GM12878 (cell line): ENCODE data around the gene JUN. TPM values are rescaled to one million over a fixed set of nuclear protein-coding genes. Genes with fewer than 3 reads are reported as not detected.
A peak's percentile ranks its signal among the peaks of the same experiment; 100 is the strongest.

Experiments used
- BRCA1 ChIP-seq: IDR thresholded peaks from 2 replicates; pipeline ENCODE4 v1.6.1; 2011; ENCODE audit warnings: low read depth, low read length, improper control_type of control experiment
- CBX3 ChIP-seq: fragments of 200-600 bp; sonication (generic); IDR thresholded peaks from 2 replicates; pipeline ENCODE4 v1.6.1; 2016; ENCODE audit warnings: low read depth, borderline replicate concordance
- CHD4 ChIP-seq: fragments of 200-600 bp; sonication (generic); IDR thresholded peaks from 2 replicates; pipeline ENCODE4 v1.6.1; 2016; ENCODE audit warnings: mild to moderate bottlenecking
- NFYB ChIP-seq: IDR thresholded peaks from 2 replicates; pipeline ENCODE4 v1.6.1; 2011; ENCODE audit warnings: low read depth, mild to moderate bottlenecking, low read length, improper control_type of control experiment, moderate library complexity; ENCODE audit not compliant: insufficient read depth
- POLR2AphosphoS5 ChIP-seq: IDR thresholded peaks from 2 replicates; pipeline ENCODE4 v1.6.1; 2011; ENCODE audit warnings: mild to moderate bottlenecking, low read length, inconsistent platforms
- POU2F2 ChIP-seq: IDR thresholded peaks from 3 replicates; pipeline ENCODE4 v1.6.1; 2011; ENCODE audit warnings: low read depth, mild to moderate bottlenecking, low read length, borderline replicate concordance
- RAD21 ChIP-seq: IDR thresholded peaks from 2 replicates; pipeline ENCODE4 v1.6.1; 2011; ENCODE audit warnings: mild to moderate bottlenecking, low read depth, low read length, moderate library complexity; ENCODE audit not compliant: insufficient read depth
- RAD51 ChIP-seq: fragments of 450-650 bp; IDR thresholded peaks from 2 replicates; pipeline ENCODE4 v1.6.1; 2016; ENCODE audit warnings: moderate library complexity, mild to moderate bottlenecking, inconsistent platforms
- RB1 ChIP-seq: fragments of 450-650 bp; formaldehyde crosslinking; IDR thresholded peaks from 2 replicates; pipeline ENCODE4 v1.6.1; 2017; ENCODE audit warnings: mild to moderate bottlenecking, borderline replicate concordance
- RELA ChIP-seq: fragments of 450-650 bp; IDR thresholded peaks from 2 replicates; pipeline ENCODE4 v1.8.0; 2014; ENCODE audit warnings: borderline replicate concordance; ENCODE audit not compliant: partially characterized antibody
- SMC3 ChIP-seq: IDR thresholded peaks from 2 replicates; pipeline ENCODE4 v1.6.1; 2011; ENCODE audit warnings: low read length, improper control_type of control experiment, borderline replicate concordance
- SREBF1 ChIP-seq: IDR thresholded peaks from 2 replicates; pipeline ENCODE4 v1.6.1; 2012; ENCODE audit warnings: mild to moderate bottlenecking, low read length
- SRF ChIP-seq, 2 experiments: IDR thresholded peaks; 2 replicates each; pipeline ENCODE4 v1.6.1; 2011; ENCODE audit warnings: low read depth in 2 of 2, low read length in 2 of 2, mild to moderate bottlenecking in 1 of 2, moderate library complexity in 1 of 2
- STAT3 ChIP-seq: IDR thresholded peaks from 2 replicates; pipeline ENCODE4 v1.6.1; 2011; ENCODE audit warnings: low read depth, low read length, improper control_type of control experiment
- SUPT20H ChIP-seq: IDR thresholded peaks from 2 replicates; pipeline ENCODE4 v1.6.1; 2011; ENCODE audit warnings: low read depth, mild to moderate bottlenecking, low read length, moderate library complexity, borderline replicate concordance; ENCODE audit not compliant: control insufficient read depth
- YBX1 ChIP-seq: fragments of 450-650 bp; IDR thresholded peaks from 2 replicates; pipeline ENCODE4 v1.6.1; 2016; ENCODE audit warnings: antibody characterized with exemption
- ZNF24 ChIP-seq: fragments of 450-650 bp; IDR thresholded peaks from 2 replicates; pipeline ENCODE4 v1.6.1; 2017; ENCODE audit warnings: antibody characterized with exemption, mild to moderate bottlenecking
- ZNF274 ChIP-seq: IDR thresholded peaks from one replicate; pipeline ENCODE4 v1.8.0; 2011; ENCODE audit not compliant: insufficient read length, insufficient read depth
- polyA plus RNA-seq, 11 experiments: library from polyadenylated mRNA; depleted of rRNA in 4 of 11; unstranded in 6 of 11; stranded (reverse) in 5 of 11; fragments of >200 nt; fragmentation: Nextera tagmentation in 4 of 11; fragmentation: Illumina TruSeq in 1 of 11; extraction: Ambion mirVana in 4 of 11; extraction: Trizol in 1 of 11; gene quantifications; 1 replicate in 1 of 11; 2 replicates in 10 of 11; pipeline versions ENCODE4 v1.2.1 to v1.2.3, GENCODE V29; 2011 to 2016; ENCODE audit warnings: inconsistent platforms in 2 of 11, missing spikeins in 2 of 11, low read depth in 1 of 11
- total RNA-seq, 4 experiments: library from RNA; depleted of rRNA in 3 of 4; stranded (reverse); fragments of >200 nt in 3 of 4; fragmentation: Illumina TruSeq in 1 of 4; extraction: Trizol in 1 of 4; gene quantifications; 2 replicates each; pipeline versions ENCODE4 v1.2.1 to v1.2.3, GENCODE V29; 2013 to 2021
- TF ChIP-seq, protein P1 (sequence below): IDR thresholded peaks from 2 replicates; pipeline ENCODE4 v1.6.1; 2011; ENCODE audit warnings: low read depth, mild to moderate bottlenecking, low read length, moderate library complexity, borderline replicate concordance; ENCODE audit errors: extremely low read depth
- TF ChIP-seq, protein P2 (sequence below): fragments of 450-650 bp; IDR thresholded peaks from 2 replicates; pipeline ENCODE4 v1.6.1; 2018; ENCODE audit warnings: mild to moderate bottlenecking, low read depth, moderate library complexity; ENCODE audit not compliant: partially characterized antibody
- TF ChIP-seq, protein P3 (sequence below): IDR thresholded peaks from 2 replicates; pipeline ENCODE4 v1.6.1; 2011; ENCODE audit warnings: mild to moderate bottlenecking, low read depth, low read length, moderate library complexity; ENCODE audit not compliant: insufficient replicate concordance
- TF ChIP-seq, protein P4 (sequence below): IDR thresholded peaks from 2 replicates; pipeline ENCODE4 v1.6.1; 2012; ENCODE audit warnings: low read depth, low read length, improper control_type of control experiment
- TF ChIP-seq, protein P5 (sequence below): IDR thresholded peaks from 2 replicates; pipeline ENCODE4 v1.6.1; 2012; ENCODE audit warnings: low read depth, low read length, improper control_type of control experiment

The JUN gene
- total and polyA plus RNA-seq, 10 of the 15 experiments (the other 5 are each of a cell fraction or from before 2014, with no cell fraction given): 0.18 to 8.4 (median 2.8) TPM

DNA sequence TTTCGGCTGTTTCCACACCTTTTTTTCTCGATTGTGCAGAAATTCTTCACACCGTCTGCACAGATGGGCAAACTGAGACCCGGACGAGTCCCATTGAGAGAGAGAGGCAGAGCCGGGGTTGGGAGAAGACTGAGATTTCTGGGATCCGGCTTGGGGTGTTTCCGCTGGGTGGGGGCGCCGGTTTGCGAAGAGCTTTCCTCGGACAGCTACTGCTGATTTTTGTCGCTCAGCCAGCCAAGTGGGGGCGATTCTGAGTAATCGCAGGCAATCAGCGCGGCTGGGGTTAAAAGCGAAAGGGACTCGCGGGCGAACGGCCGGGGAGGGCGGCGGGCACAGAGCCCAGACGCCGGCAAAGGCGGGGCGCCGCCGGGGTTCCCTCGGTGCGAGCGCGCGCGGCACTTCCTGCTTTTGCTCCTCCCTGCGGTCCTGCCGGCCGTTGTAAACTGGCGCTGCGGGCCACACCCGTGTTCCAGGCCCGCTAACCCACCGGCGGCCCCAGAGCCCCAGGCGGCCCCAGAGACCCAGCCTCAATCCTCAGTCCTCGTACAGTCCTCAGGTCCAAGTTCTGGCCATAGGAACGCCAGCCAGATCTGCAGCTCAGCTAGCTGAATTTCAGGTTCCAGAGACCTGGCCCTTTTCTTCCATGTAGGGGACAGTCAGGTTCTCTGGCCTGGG, 32.4 kb upstream of the JUN start (continued):
- TF ChIP-seq BRCA1: no peak
- peak; percentile 47; the same call in 1 of the 2 replicates for TF ChIP-seq POLR2AphosphoS5
- TF ChIP-seq, protein P1, sequence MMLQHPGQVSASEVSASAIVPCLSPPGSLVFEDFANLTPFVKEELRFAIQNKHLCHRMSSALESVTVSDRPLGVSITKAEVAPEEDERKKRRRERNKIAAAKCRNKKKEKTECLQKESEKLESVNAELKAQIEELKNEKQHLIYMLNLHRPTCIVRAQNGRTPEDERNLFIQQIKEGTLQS: no peak
- TF ChIP-seq, protein P2, sequence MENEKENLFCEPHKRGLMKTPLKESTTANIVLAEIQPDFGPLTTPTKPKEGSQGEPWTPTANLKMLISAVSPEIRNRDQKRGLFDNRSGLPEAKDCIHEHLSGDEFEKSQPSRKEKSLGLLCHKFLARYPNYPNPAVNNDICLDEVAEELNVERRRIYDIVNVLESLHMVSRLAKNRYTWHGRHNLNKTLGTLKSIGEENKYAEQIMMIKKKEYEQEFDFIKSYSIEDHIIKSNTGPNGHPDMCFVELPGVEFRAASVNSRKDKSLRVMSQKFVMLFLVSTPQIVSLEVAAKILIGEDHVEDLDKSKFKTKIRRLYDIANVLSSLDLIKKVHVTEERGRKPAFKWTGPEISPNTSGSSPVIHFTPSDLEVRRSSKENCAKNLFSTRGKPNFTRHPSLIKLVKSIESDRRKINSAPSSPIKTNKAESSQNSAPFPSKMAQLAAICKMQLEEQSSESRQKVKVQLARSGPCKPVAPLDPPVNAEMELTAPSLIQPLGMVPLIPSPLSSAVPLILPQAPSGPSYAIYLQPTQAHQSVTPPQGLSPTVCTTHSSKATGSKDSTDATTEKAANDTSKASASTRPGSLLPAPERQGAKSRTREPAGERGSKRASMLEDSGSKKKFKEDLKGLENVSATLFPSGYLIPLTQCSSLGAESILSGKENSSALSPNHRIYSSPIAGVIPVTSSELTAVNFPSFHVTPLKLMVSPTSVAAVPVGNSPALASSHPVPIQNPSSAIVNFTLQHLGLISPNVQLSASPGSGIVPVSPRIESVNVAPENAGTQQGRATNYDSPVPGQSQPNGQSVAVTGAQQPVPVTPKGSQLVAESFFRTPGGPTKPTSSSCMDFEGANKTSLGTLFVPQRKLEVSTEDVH: no peak
- TF ChIP-seq POU2F2: peak; percentile 32; the same call in 1 of the 3 replicates
- TF ChIP-seq, protein P3, sequence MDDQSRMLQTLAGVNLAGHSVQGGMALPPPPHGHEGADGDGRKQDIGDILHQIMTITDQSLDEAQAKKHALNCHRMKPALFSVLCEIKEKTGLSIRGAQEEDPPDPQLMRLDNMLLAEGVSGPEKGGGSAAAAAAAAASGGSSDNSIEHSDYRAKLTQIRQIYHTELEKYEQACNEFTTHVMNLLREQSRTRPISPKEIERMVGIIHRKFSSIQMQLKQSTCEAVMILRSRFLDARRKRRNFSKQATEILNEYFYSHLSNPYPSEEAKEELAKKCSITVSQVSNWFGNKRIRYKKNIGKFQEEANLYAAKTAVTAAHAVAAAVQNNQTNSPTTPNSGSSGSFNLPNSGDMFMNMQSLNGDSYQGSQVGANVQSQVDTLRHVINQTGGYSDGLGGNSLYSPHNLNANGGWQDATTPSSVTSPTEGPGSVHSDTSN: no peak
- TF ChIP-seq STAT3: no peak
- 0 out of 2 replicates have a peak, but pooled peaks have one; percentile 9 for TF ChIP-seq ZNF24
- TF ChIP-seq, protein P4, sequence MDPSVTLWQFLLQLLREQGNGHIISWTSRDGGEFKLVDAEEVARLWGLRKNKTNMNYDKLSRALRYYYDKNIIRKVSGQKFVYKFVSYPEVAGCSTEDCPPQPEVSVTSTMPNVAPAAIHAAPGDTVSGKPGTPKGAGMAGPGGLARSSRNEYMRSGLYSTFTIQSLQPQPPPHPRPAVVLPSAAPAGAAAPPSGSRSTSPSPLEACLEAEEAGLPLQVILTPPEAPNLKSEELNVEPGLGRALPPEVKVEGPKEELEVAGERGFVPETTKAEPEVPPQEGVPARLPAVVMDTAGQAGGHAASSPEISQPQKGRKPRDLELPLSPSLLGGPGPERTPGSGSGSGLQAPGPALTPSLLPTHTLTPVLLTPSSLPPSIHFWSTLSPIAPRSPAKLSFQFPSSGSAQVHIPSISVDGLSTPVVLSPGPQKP: 0 out of 2 replicates have a peak, but pooled peaks have one; percentile 15
- TF ChIP-seq RAD21: peak; percentile 45
- TF ChIP-seq NFYB: no peak
- TF ChIP-seq RAD51: no peak
- TF ChIP-seq SREBF1: no peak
- no peak for TF ChIP-seq YBX1
- TF ChIP-seq RELA: peak; percentile 22
- TF ChIP-seq CHD4: no peak; the same call in 1 of the 2 replicates
- no peak for TF ChIP-seq SRF (IDR thresholded peaks at IDR 0.05; ENCODE audit: low read depth in 2 of 2, low read length in 2 of 2)
- TF ChIP-seq, protein P5, sequence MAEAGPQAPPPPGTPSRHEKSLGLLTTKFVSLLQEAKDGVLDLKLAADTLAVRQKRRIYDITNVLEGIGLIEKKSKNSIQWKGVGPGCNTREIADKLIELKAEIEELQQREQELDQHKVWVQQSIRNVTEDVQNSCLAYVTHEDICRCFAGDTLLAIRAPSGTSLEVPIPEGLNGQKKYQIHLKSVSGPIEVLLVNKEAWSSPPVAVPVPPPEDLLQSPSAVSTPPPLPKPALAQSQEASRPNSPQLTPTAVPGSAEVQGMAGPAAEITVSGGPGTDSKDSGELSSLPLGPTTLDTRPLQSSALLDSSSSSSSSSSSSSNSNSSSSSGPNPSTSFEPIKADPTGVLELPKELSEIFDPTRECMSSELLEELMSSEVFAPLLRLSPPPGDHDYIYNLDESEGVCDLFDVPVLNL: no peak
- TF ChIP-seq RB1: peak; percentile 56; the same call in 1 of the 2 replicates
- no peak for TF ChIP-seq CBX3
- TF ChIP-seq SUPT20H: no peak
- TF ChIP-seq SMC3: peak; percentile 21; the same call in 1 of the 2 replicates
- no peak for TF ChIP-seq ZNF274
